GM18870 (cell line): Measurements from ENCODE around the gene ZBED5.

Experiments
- ATAC-seq: cut with Tn5 transposase; IDR thresholded peaks from one replicate; pipeline ENCODE4 v1.9.1; 2021; ENCODE audit warnings: moderate library complexity; ENCODE audit not compliant: unreplicated experiment

The ZBED5 gene

DNA sequence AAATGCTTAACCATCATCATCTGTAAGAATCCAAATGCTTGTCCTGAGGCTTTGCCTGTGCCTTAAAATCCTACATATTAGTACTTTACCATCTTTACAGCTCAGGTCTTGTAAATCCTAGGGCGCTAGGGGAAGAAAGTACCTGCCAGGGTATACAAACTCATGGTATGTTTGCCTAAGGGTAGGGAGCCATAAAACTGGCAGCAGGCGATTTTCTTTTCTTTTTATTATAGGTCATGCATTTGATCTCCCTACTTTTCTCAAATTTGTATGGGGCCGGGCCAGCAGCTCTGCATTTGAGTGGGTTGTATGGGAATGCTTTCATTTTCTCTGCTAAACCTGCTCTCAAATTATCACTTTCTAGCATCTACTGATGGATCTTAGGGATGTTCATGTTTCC lies 24.0 kb upstream of the ZBED5 start:
- ATAC-seq = no peak

- no peak for ATAC-seq
Measured at GRCh38 chr11:10878408-10879214, 20.8 kb upstream of the ZBED5 start.

DNA sequence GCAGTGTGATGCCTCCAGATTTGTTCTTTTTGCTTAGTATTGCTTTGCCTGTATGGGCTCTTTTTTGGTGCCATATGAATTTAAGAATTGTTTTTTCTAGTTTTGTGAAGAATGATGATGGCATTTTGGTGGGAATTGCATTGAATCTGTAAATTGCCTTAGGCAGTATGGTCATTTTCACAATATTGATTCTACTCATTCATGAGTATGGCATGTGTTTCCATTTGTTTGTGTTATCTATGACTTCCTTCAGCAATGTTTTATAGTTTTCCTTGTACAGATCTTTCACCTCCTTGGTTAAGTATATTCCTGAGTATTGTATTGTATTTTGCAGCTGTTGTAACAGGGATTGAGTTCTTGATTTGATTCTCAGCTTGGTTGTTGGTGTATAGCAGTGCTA lies 18.3 kb upstream of the ZBED5 start:
- no peak for ATAC-seq

GRCh38 chr11:10875430-10876021 lies 17.7 kb upstream of the ZBED5 start:
- ATAC-seq = no peak

GRCh38 chr11:10872097-10872496 lies 14.2 kb upstream of the ZBED5 start:
- no peak for ATAC-seq

DNA sequence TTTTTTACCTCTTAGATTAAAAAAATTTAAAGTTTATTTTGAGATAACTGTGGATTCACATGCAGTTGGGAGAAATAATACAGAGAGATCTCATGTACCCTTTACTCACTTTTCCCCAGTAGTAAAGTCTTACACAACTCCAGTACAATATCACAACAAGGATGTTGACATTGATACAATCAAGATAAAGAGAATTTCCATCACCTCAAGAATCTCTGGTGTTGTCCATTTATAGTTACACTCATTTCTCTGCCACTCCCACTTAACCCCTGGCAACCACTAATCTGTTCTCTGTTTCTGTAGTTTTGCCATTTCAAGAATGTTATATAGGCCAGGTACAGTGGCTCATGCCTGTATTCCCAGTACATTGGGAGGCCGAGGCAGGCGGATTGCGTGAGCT lies 10.5 kb upstream of the ZBED5 start:
- ATAC-seq = no peak

DNA sequence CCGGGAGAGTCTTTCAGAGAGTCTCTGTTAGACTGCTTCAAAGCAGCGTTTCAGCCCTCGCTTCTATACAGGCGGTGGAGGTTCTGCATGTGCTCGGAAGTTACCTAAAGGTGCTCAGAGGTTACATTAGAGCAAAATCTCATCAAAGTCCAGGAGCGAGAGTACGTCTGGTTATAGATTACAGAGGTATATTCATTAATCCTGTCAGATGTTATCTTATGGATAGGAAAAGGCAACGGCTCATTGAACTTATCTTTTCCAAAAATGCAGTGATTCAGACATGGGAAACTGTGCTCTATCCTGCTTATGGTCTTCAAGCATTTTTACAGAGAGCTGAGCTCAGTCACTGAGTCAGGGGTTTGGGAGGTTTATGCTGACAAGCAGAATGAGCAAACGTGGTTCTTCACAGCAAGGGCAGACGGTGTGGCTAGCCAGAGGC lies 9.1 kb upstream of the ZBED5 start:
- no peak for ATAC-seq

DNA sequence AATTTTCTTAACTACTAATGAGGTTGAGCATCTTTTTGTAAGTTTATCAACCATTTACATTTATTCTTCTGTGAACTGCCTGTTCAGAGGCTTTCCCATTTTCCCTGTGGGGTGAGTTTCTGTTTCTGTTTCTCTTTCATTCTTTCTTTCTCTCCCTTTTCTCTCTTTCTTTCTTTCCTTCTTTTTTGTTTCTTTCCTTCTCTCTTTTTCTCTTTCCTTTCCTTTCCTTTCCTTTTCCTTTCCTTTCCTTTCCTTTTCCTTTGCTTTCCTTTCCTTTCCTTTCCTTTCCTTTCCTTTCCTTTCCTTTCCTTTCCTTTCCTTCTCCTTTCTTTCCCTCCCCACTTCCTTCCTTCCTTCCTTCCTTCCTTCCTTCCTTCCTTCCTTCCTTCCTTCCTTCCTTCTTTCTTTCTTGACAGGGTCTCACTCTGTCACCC lies 8.0 kb upstream of the ZBED5 start:
- ATAC-seq = no peak

DNA sequence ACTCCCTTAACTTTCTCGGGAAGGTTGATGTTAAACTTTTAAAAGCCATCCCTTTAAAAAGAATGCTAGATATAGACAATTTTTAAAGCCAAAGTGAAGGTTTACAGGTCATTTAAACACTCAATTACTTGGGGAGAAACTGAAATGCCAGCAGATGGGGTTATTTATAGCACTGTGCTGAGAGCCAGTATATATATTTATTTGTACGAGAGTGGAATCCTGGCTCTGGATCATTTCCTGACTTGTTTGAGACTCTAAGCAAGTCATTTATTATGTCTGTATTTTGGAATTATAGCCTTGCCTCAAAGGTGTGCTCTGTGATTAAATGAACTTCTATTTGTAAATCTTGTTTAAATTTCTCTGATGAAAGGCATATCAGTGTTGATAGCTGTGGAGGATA lies 6.8 kb upstream of the ZBED5 start:
- ATAC-seq = no peak

GRCh38 chr11:10862446-10862845 lies 4.6 kb upstream of the ZBED5 start:
- no peak for ATAC-seq

DNA sequence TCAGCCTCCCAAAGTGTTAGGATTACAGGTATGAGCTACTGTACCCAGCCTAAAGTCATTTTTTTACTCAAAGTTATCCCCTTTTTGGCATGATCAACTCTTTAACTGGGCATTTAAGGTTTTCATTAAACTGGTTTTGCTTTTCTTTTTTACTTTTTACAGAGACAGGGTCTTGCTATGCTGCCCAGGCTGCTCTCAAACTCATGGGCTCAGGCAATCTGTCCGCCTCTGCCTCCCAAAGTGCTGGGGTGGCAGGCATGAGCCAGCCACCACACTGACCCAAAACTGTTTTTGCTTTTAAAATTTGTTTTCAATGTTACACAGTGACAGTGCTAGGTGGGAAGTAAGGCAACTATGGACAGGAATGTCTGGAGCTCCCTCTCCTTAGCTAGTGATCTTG lies 3.9 kb upstream of the ZBED5 start:
- ATAC-seq = no peak

- ATAC-seq = no peak
Measured at GRCh38 chr11:10861047-10861446, 3.2 kb upstream of the ZBED5 start.

DNA sequence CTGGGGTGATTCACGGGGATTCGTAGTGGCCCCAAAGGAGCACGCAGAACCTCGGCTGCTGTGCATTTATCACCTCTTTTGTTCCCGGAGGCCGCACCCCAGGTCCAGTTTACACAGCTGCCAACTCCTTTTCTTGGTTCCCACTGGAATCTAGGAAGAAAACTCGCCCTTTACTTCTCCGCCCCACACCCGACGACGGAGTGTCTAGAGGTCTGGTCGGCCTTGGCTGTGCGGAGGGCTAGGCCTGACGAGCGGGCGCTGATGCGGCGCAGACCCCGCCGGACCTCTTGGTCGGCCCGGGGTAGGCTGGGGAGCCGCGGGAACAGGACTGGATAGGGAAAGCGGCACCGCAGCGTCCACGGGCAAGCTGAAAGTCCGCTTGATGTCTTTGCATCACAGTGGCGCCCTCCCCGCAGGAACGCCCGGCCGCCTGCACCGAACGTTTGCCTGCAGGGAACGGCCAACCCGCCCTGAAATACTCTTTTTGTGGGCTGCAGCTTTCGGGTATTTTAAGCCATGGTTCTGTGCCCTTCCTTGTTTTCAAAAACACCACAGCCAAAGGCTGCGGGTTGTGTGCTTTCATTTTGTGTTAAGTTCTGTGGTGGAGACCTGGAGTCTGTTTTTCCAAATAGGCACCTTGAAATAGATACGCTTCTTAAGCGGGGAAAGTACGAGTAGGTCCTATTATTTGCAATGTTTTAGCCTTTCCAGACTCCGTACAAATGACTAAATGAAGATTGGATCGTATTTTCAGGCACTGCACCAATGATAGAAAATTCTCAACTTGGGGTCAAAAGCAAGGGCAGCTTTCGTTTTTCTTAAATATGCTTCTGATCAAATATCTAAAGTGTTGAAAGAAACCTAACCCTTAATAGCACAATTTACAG lies 829 bp upstream of the ZBED5 start:
- ATAC-seq = peak; percentile 9

GRCh38 chr11:10857459-10857708 lies 469 bp downstream of the ZBED5 start:
- peak; percentile 3 for ATAC-seq

DNA sequence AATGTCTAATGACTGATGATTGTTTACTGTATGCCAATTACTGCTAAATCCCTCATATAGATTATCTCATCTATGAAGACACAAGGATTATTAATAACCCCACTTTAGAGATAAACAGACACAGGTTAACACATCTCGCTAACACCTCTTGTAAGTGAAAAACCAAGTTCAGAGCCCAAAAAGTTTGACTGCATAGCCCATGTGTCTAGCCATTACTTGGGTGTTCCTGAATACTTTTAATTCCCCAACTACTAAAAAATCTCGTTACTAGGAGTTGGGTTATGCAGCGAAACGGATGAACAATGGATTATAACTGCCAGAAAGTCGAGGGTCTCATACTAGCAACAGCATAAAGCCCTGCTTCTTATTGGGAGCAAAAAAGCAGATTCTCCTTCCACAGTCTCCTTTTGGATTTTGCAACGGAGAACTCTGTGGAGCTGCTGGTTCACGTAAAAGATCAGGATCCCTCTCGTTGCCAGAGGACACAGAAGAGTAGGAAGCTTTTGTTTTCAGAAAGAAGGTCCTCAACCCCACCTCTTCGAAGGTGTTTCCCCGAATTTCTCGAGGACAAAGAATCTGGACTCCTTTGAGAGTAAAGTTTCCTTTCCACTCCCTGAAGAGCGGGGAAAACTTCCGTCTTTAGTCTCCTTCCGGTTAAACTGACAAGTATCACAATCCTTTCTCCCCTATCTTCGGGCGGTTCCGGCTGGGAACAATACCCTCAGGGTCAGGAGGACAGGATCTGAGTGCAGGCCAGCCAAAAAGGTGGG lies 979 bp downstream of the ZBED5 start:
- no peak for ATAC-seq

DNA sequence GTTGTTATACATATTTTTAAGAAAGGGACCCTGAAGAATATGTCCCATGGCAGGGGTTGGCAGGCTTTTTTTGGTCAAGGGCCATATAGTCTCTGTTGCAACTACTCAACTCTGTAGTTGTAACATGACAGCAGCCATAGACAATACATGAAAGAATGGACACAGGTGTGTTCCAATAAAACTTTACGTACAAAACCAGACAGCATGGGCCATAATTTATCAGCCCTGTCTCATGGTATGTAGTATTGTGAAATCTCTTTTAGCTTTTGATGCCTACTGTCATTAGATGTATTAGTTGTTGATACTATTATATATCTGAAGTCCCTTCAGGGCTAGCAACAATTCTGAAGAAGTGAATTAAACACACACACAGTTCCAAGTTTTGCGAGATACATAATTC lies 2.6 kb downstream of the ZBED5 start:
- no peak for ATAC-seq

GRCh38 chr11:10847960-10848860 lies 9.6 kb downstream of the ZBED5 start:
- ATAC-seq = no peak

DNA sequence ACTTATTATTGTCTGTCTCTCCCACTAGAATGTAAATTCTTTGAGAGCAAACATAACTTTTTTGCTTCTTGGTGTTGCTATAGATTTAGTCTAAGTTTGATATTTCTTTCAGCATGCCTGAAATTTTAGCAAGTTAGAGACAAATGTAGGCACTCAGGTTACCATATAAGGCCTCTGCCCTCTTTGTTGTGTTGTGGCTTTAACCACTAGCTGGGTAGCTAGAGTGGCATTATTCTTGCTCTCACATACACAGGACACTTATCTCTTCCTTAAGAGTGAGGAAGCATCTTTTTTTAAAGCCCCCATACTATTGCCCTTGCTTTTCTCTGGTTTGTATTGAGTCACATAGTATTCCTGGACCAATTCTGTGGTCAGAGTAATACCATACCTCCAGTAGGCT lies 11.2 kb downstream of the ZBED5 start:
- no peak for ATAC-seq

GRCh38 chr11:10845589-10845988 lies 12.3 kb downstream of the ZBED5 start:
- no peak for ATAC-seq

- ATAC-seq = no peak
Measured at GRCh38 chr11:10844796-10845195, 13.1 kb downstream of the ZBED5 start.
